ENCODE measurements around the gene CCDC187. TPM values are rescaled to one million over a fixed set of nuclear protein-coding genes. Genes with fewer than 3 reads are reported as not detected.

CCDC187 gene
- total and polyA plus RNA-seq, 2 of the 8 experiments (the other 6 are each of a cell fraction or from before 2014, with no cell fraction given), result 0.02 TPM; not detected in 1

DNA sequence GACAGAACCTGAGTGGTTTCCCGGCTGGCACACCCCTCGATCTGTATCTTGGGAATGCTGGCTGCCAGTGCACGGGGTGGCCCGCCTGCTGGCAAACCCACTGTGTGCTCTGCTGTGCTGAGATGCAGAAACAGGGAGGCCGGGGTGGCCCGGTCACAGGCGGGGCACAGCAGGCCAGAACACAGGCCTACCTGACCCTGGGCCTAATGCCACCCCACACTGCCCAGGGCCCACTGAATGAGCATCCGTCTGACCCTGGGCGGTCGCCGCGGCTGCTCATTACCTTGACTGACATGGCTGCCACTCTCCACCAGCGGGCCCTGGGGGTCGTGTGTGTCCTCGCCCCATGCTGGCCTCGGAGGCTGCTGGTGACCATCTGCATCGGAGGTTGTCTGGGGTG lies 44.1 kb downstream of the CCDC187 start:
- H3K23me2 ChIP-seq (ENCODE audit: low read depth, low read length), result no peaks in the 10 kb centered on the region
- no peaks in the 10 kb centered on the region for H3K36me3 ChIP-seq (ENCODE audit: control insufficient read depth in 2 of 4, insufficient read depth in 4 of 4, low read length in 3 of 4)
- no peak overlapping the region for H2AFZ ChIP-seq (ENCODE audit: low read length)
- no peak overlapping the region for H3K4me3 ChIP-seq (ENCODE audit: extremely low read depth in 1 of 4, insufficient read depth in 2 of 4, low read depth in 3 of 4, low read length in 4 of 4)
- no peak overlapping the region for H4K91ac ChIP-seq (replicated peaks; ENCODE audit: insufficient read length, low read length)
- no peak overlapping the region for H2BK120ac ChIP-seq (replicated peaks; ENCODE audit: low read depth, low read length)
- H3K4me1 ChIP-seq (replicated peaks in 1 of 4; ENCODE audit: control insufficient read depth in 3 of 4, insufficient read depth in 4 of 4, low read length in 3 of 4), result peaks cover 0 to 5% (median 2%) of the 10 kb centered on the region in 4 experiments; a peak in 4 of 7 replicates
- FAIRE-seq (no peak), DNase-seq (ENCODE audit: low read depth in 1 of 2, low spot score in 2 of 2) (no peak)
- no peak overlapping the region for H2BK5ac ChIP-seq (ENCODE audit: low read depth, low read length)
- H4K5ac ChIP-seq (ENCODE audit: insufficient read length, low read depth, low read length), result no peak overlapping the region
- H4K20me1 ChIP-seq (replicated peaks in 1 of 2; ENCODE audit: control insufficient read depth in 1 of 2, insufficient read depth in 2 of 2, low read length in 2 of 2), result no peaks in the 10 kb centered on the region
- CTCF ChIA-PET (ENCODE audit: partially characterized antibody), result interaction anchor here (1.5 kb wide), 1 partner anchor 13 kb away, joined by 3 read pairs; no protein-coding TSS in a partner anchor
- POLR2A ChIA-PET (ENCODE audit: partially characterized antibody), result no interaction called here
- H3K79me2 ChIP-seq (ENCODE audit: control insufficient read depth in 1 of 2, insufficient read depth in 2 of 2, low read length in 2 of 2), result no peaks in the 10 kb centered on the region
- no peaks in the 10 kb centered on the region for H3K79me1 ChIP-seq (ENCODE audit: low read depth, low read length)
- WGBS, 2 experiments (ENCODE audit: extremely low coverage in 1 of 2, insufficient coverage in 1 of 2, insufficient read length in 1 of 2, insufficient replicate concordance in 2 of 2, low coverage in 1 of 2, low lambda C conversion rate in 2 of 2, missing lambda C conversion rate in 1 of 2), result 90% methylated on average over 12 of the region's 17 CpGs; no CpG with 5 or more reads in 1 of the 2 experiments
- H2AK5ac ChIP-seq (ENCODE audit: low read depth, low read length), result no peak overlapping the region
- no peaks in the 10 kb centered on the region for H3K27me3 ChIP-seq (replicated peaks in 1 of 4; ENCODE audit: control insufficient read depth in 3 of 4, extremely low read depth in 1 of 4, insufficient read depth in 3 of 4, low read length in 3 of 4)
- no peak overlapping the region for H3K18ac ChIP-seq (ENCODE audit: extremely low read depth, low read length)
- no peak overlapping the region for H2BK20ac ChIP-seq (ENCODE audit: low read length)
- no peak overlapping the region for H3K23ac ChIP-seq (ENCODE audit: insufficient read length)
- no peak overlapping the region for H3K56ac ChIP-seq (replicated peaks; ENCODE audit: insufficient read length, low read depth, low read length)
- H3K4me2 ChIP-seq (ENCODE audit: insufficient read depth in 1 of 2, low read depth in 2 of 2, low read length in 2 of 2), result no peak overlapping the region
- H3K14ac ChIP-seq (ENCODE audit: insufficient read length), result no peak overlapping the region
- H4K8ac ChIP-seq (ENCODE audit: extremely low read depth, insufficient read depth, low read length), result peak overlapping the region; percentile 57; the same call in 1 of the 2 replicates
- H3K27ac ChIP-seq (ENCODE audit: low read depth, low read length), result no peak overlapping the region
- no peak overlapping the region for H2BK12ac ChIP-seq (ENCODE audit: low read depth, low read length)
- H2BK15ac ChIP-seq (ENCODE audit: low read length), result no peak overlapping the region
- H3K4ac ChIP-seq (replicated peaks; ENCODE audit: insufficient read length, low read depth, low read length), result no peak overlapping the region
- no peaks in the 10 kb centered on the region for H3K9me3 ChIP-seq (ENCODE audit: insufficient read depth in 2 of 2, low read depth in 1 of 2, low read length in 1 of 2)
- no peak overlapping the region for H3K9ac ChIP-seq (replicated peaks in 1 of 4; ENCODE audit: extremely low read depth in 1 of 4, low read depth in 3 of 4, low read length in 3 of 4)
- TF ChIP-seq ATF2 (IDR thresholded peaks at IDR 0.05; ENCODE audit: low read length) (no peak), RAD21 (IDR thresholded peaks at IDR 0.05 in 1 of 2, conservative IDR thresholded peaks at IDR 0.05 in 1 of 2; ENCODE audit: low read depth in 2 of 2, low read length in 2 of 2) (no peak), PHF8 (conservative IDR thresholded peaks at IDR 0.05; ENCODE audit: low read depth, low read length) (no peak), SP1 (IDR thresholded peaks at IDR 0.05; ENCODE audit: low read depth, low read length) (no peak), CTCF (IDR thresholded peaks at IDR 0.05; ENCODE audit: control extremely low read depth in 1 of 3, insufficient read depth in 1 of 3, low read depth in 1 of 3, low read length in 3 of 3) (no peak), MAX (IDR thresholded peaks at IDR 0.05) (no peak), CHD2 (IDR thresholded peaks at IDR 0.05; ENCODE audit: low read length) (no peak), JUN (IDR thresholded peaks at IDR 0.05; ENCODE audit: low read depth, low read length) (no peak), CEBPB (IDR thresholded peaks at IDR 0.05; ENCODE audit: low read depth, low read length) (no peak), SUZ12 (IDR thresholded peaks at IDR 0.05; ENCODE audit: low read length) (no peak)
